ENCODE measurements around the gene DLL4. TPM values are rescaled to one million over a fixed set of nuclear protein-coding genes. Genes with fewer than 3 reads are reported as not detected.

DLL4 gene
- total and polyA plus RNA-seq, 2 donors = 5.2 to 5.9 TPM

DNA sequence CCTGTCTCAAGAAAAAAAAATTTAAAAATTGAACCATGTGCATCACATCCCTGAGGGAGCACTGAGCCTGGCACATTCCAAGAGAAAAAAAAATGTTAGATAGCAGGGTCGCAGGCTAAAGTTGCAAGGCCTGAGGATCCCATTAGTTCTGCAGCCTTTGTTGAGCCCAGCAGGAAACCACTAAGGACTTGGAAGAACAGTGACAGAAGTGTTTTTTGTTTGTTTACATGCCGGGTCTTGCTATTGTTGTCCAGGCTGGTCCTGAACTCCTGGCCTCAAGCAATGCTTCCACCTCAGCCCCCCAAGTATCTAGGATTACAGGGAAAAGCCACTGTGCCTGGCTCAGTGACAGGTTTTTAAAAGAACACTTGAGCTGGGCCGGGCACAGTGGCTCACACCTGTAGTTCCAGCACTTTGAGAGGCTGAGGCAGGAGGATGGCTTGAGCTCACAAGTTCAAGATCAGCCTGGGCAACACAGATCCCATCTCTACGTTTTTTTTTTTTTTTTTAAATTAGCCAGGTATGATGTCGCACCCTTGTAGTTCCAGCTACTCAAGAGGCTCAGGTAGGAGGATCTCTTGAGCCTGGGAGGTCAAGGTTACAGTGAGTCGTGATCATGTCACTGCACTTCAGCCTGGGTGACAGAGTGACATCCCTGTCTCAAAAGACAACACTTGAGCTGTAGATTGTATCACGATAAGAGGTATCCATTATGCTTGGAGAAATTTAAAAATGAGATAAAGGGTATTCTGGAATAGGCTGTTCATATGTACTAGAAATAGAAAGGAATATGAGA lies 39.3 kb downstream of the DLL4 start:
- Histone ChIP-seq H3K4me1 (ENCODE audit: control insufficient read depth in 2 of 2, insufficient read depth in 2 of 2, low read length in 2 of 2) (no peaks in the 10 kb centered on the region), H3K27ac (ENCODE audit: low read depth in 1 of 2, low read length in 1 of 2) (no peak overlapping the region), H3K36me3 (ENCODE audit: control insufficient read depth in 2 of 2, insufficient read depth in 2 of 2, low read length in 1 of 2) (no peaks in the 10 kb centered on the region), H3K4me3 (ENCODE audit: low read length in 2 of 2) (no peak overlapping the region), H3K9me3 (ENCODE audit: control insufficient read depth in 2 of 2, insufficient read depth in 1 of 2, low read length in 1 of 2) (no peaks in the 10 kb centered on the region), H3K27me3 (ENCODE audit: control insufficient read depth in 2 of 2, insufficient read depth in 1 of 2, low read length in 1 of 2) (no peaks in the 10 kb centered on the region)
- WGBS = 95% methylated on average over 7 of the region's 7 CpGs
- no peak for DNase-seq (ENCODE audit: low read depth in 6 of 9, low spot score in 9 of 9)

GRCh38 chr15:40969363-40969762 lies 40.2 kb downstream of the DLL4 start:
- no peaks in the 10 kb centered on the region for H3K4me1 ChIP-seq (ENCODE audit: control insufficient read depth in 2 of 2, insufficient read depth in 2 of 2, low read length in 2 of 2)

GRCh38 chr15:40974879-40975278 lies 45.7 kb downstream of the DLL4 start:
- H3K27me3 ChIP-seq (ENCODE audit: control insufficient read depth in 2 of 2, insufficient read depth in 1 of 2, low read length in 1 of 2) = no peaks in the 10 kb centered on the region
- no peak overlapping the region for H3K4me3 ChIP-seq (ENCODE audit: low read length in 2 of 2)
- peaks cover 38 to 43% of the 10 kb centered on the region in 2 donors for H3K36me3 ChIP-seq (ENCODE audit: control insufficient read depth in 2 of 2, insufficient read depth in 2 of 2, low read length in 1 of 2)
- peaks cover 0 to 5% of the 10 kb centered on the region in 2 donors for H3K4me1 ChIP-seq (ENCODE audit: control insufficient read depth in 2 of 2, insufficient read depth in 2 of 2, low read length in 2 of 2)
- WGBS = 98% methylated on average over 4 of the region's 4 CpGs
- DNase-seq (ENCODE audit: low read depth in 6 of 9, low spot score in 9 of 9) = no peak
- no peaks in the 10 kb centered on the region for H3K9me3 ChIP-seq (ENCODE audit: control insufficient read depth in 2 of 2, insufficient read depth in 1 of 2, low read length in 1 of 2)
- no peak overlapping the region for H3K27ac ChIP-seq (ENCODE audit: low read depth in 1 of 2, low read length in 1 of 2)

More at GRCh38 chr15:40969363-40969762, 40.2 kb downstream of the DLL4 start:
- no peaks in the 10 kb centered on the region for H3K9me3 ChIP-seq (ENCODE audit: control insufficient read depth in 2 of 2, insufficient read depth in 1 of 2, low read length in 1 of 2)
- H3K4me3 ChIP-seq (ENCODE audit: low read length in 2 of 2) = no peak overlapping the region
- WGBS = 97% methylated on average over 8 of the region's 8 CpGs
- H3K27ac ChIP-seq (ENCODE audit: low read depth in 1 of 2, low read length in 1 of 2) = no peak overlapping the region
- H3K36me3 ChIP-seq (ENCODE audit: control insufficient read depth in 2 of 2, insufficient read depth in 2 of 2, low read length in 1 of 2) = no peaks in the 10 kb centered on the region
- H3K27me3 ChIP-seq (ENCODE audit: control insufficient read depth in 2 of 2, insufficient read depth in 1 of 2, low read length in 1 of 2) = no peaks in the 10 kb centered on the region
- DNase-seq (ENCODE audit: low read depth in 6 of 9, low spot score in 9 of 9) = no peak

- H3K27me3 ChIP-seq (ENCODE audit: control insufficient read depth in 2 of 2, insufficient read depth in 1 of 2, low read length in 1 of 2) = no peaks in the 10 kb centered on the region
- 91% methylated on average over 7 of the region's 7 CpGs for WGBS
- H3K4me3 ChIP-seq (ENCODE audit: low read length in 2 of 2) = no peak overlapping the region
- peaks cover 0 to 5% of the 10 kb centered on the region in 2 donors for H3K4me1 ChIP-seq (ENCODE audit: control insufficient read depth in 2 of 2, insufficient read depth in 2 of 2, low read length in 2 of 2)
- no peak for DNase-seq (ENCODE audit: low read depth in 6 of 9, low spot score in 9 of 9)
- no peaks in the 10 kb centered on the region for H3K9me3 ChIP-seq (ENCODE audit: control insufficient read depth in 2 of 2, insufficient read depth in 1 of 2, low read length in 1 of 2)
- H3K36me3 ChIP-seq (ENCODE audit: control insufficient read depth in 2 of 2, insufficient read depth in 2 of 2, low read length in 1 of 2) = peaks cover 57 to 61% of the 10 kb centered on the region in 2 donors
- H3K27ac ChIP-seq (ENCODE audit: low read depth in 1 of 2, low read length in 1 of 2) = no peak overlapping the region
Observed at GRCh38 chr15:40976819-40977218, 47.7 kb downstream of the DLL4 start.

- H3K4me3 ChIP-seq (ENCODE audit: low read length in 2 of 2) = no peak overlapping the region
- over 99% methylated on average over 2 of the region's 2 CpGs for WGBS
- no peak overlapping the region for H3K27ac ChIP-seq (ENCODE audit: low read depth in 1 of 2, low read length in 1 of 2)
- peaks cover 0 to 5% of the 10 kb centered on the region in 2 donors for H3K4me1 ChIP-seq (ENCODE audit: control insufficient read depth in 2 of 2, insufficient read depth in 2 of 2, low read length in 2 of 2)
- no peaks in the 10 kb centered on the region for H3K9me3 ChIP-seq (ENCODE audit: control insufficient read depth in 2 of 2, insufficient read depth in 1 of 2, low read length in 1 of 2)
- H3K36me3 ChIP-seq (ENCODE audit: control insufficient read depth in 2 of 2, insufficient read depth in 2 of 2, low read length in 1 of 2) = peaks cover 70 to 75% of the 10 kb centered on the region in 2 donors
- no peak for DNase-seq (ENCODE audit: low read depth in 6 of 9, low spot score in 9 of 9)
- H3K27me3 ChIP-seq (ENCODE audit: control insufficient read depth in 2 of 2, insufficient read depth in 1 of 2, low read length in 1 of 2) = no peaks in the 10 kb centered on the region
Observed at GRCh38 chr15:40978141-40978540, 49.0 kb downstream of the DLL4 start.

DNA sequence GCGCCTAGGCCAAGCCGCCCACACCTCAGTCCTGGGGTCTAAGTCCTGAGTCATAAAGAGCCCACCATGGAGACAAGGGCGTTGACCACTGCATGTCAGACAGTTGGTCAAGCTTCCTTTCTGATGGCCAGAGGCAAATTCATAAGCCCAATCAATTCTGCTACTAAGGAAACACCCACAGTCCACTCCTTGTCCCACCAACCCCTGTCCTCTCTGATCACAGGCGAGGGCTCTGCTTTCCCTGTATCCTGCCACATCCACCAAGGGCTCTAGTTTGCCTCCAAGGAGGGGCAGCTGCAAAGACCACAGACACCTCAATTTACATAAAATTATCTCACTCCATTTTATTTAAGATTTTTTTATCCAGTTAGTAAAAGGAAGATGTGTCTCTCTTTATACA lies 49.4 kb downstream of the DLL4 start:
- 98% methylated on average over 4 of the region's 4 CpGs for WGBS
- Histone ChIP-seq H3K9me3 (ENCODE audit: control insufficient read depth in 2 of 2, insufficient read depth in 1 of 2, low read length in 1 of 2) (no peaks in the 10 kb centered on the region), H3K36me3 (ENCODE audit: control insufficient read depth in 2 of 2, insufficient read depth in 2 of 2, low read length in 1 of 2) (peaks cover 73 to 79% of the 10 kb centered on the region in 2 donors), H3K27ac (ENCODE audit: low read depth in 1 of 2, low read length in 1 of 2) (no peak overlapping the region), H3K4me1 (ENCODE audit: control insufficient read depth in 2 of 2, insufficient read depth in 2 of 2, low read length in 2 of 2) (peaks cover 0 to 5% of the 10 kb centered on the region in 2 donors), H3K27me3 (ENCODE audit: control insufficient read depth in 2 of 2, insufficient read depth in 1 of 2, low read length in 1 of 2) (no peaks in the 10 kb centered on the region), H3K4me3 (ENCODE audit: low read length in 2 of 2) (no peak overlapping the region)
- no peak for DNase-seq (ENCODE audit: low read depth in 6 of 9, low spot score in 9 of 9)

DNA sequence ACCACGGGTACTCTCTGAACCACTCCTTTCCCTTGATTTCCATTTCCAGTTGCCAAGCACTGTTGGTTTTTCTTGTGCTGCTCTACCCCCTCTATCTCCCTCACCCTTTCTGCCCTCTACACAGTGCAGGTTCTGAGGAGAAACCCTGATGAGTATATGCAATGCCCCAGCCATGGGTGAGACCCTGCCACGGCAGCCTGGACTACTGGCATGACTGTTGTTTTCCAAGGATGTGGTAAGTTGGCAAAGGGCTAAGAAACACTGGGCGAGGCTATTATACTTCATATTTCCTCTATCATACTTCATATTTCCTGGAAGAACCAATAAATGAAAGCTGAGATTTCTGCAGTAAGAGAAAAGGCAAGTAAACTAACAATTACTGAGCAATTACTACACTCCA lies 52.0 kb downstream of the DLL4 start:
- Histone ChIP-seq H3K27ac (ENCODE audit: low read depth in 1 of 2, low read length in 1 of 2) (no peak overlapping the region), H3K4me3 (ENCODE audit: low read length in 2 of 2) (no peak overlapping the region), H3K9me3 (ENCODE audit: control insufficient read depth in 2 of 2, insufficient read depth in 1 of 2, low read length in 1 of 2) (no peaks in the 10 kb centered on the region), H3K27me3 (ENCODE audit: control insufficient read depth in 2 of 2, insufficient read depth in 1 of 2, low read length in 1 of 2) (no peaks in the 10 kb centered on the region), H3K36me3 (ENCODE audit: control insufficient read depth in 2 of 2, insufficient read depth in 2 of 2, low read length in 1 of 2) (peaks cover 97 to 99% of the 10 kb centered on the region in 2 donors), H3K4me1 (ENCODE audit: control insufficient read depth in 2 of 2, insufficient read depth in 2 of 2, low read length in 2 of 2) (peaks cover 0 to 5% of the 10 kb centered on the region in 2 donors)
- WGBS = 94% methylated on average over 3 of the region's 3 CpGs
- DNase-seq (ENCODE audit: low read depth in 6 of 9, low spot score in 9 of 9) = no peak

GRCh38 chr15:40982855-40983254 lies 53.7 kb downstream of the DLL4 start:
- Histone ChIP-seq H3K4me1 (ENCODE audit: control insufficient read depth in 2 of 2, insufficient read depth in 2 of 2, low read length in 2 of 2) (no peaks in the 10 kb centered on the region), H3K9me3 (ENCODE audit: control insufficient read depth in 2 of 2, insufficient read depth in 1 of 2, low read length in 1 of 2) (no peaks in the 10 kb centered on the region), H3K27me3 (ENCODE audit: control insufficient read depth in 2 of 2, insufficient read depth in 1 of 2, low read length in 1 of 2) (no peaks in the 10 kb centered on the region), H3K27ac (ENCODE audit: low read depth in 1 of 2, low read length in 1 of 2) (no peak overlapping the region), H3K36me3 (ENCODE audit: control insufficient read depth in 2 of 2, insufficient read depth in 2 of 2, low read length in 1 of 2) (peaks cover 95% of the 10 kb centered on the region in 2 donors), H3K4me3 (ENCODE audit: low read length in 2 of 2) (no peak overlapping the region)
- DNase-seq (ENCODE audit: low read depth in 6 of 9, low spot score in 9 of 9) = no peak
- 96% methylated on average over 13 of the region's 13 CpGs for WGBS

- H3K9me3 ChIP-seq (ENCODE audit: control insufficient read depth in 2 of 2, insufficient read depth in 1 of 2, low read length in 1 of 2) = no peaks in the 10 kb centered on the region
- no peak for DNase-seq (ENCODE audit: low read depth in 6 of 9, low spot score in 9 of 9)
- no peak overlapping the region for H3K4me3 ChIP-seq (ENCODE audit: low read length in 2 of 2)
- no peaks in the 10 kb centered on the region for H3K27me3 ChIP-seq (ENCODE audit: control insufficient read depth in 2 of 2, insufficient read depth in 1 of 2, low read length in 1 of 2)
- no peaks in the 10 kb centered on the region for H3K4me1 ChIP-seq (ENCODE audit: control insufficient read depth in 2 of 2, insufficient read depth in 2 of 2, low read length in 2 of 2)
- peaks cover 80 to 88% of the 10 kb centered on the region in 2 donors for H3K36me3 ChIP-seq (ENCODE audit: control insufficient read depth in 2 of 2, insufficient read depth in 2 of 2, low read length in 1 of 2)
- H3K27ac ChIP-seq (ENCODE audit: low read depth in 1 of 2, low read length in 1 of 2) = no peak overlapping the region
- 97% methylated on average over 5 of the region's 5 CpGs for WGBS
Observed at GRCh38 chr15:40984406-40984805, 55.3 kb downstream of the DLL4 start.

Data from thymus (tissue), 11 donors.